Ishikawa (cell line): ENCODE measurements around the gene ABCA1.

ENCODE experiments used
- CEBPB ChIP-seq: IDR thresholded peaks from 2 replicates; pipeline ENCODE4 v1.6.1; 2012
- CREB1 ChIP-seq: IDR thresholded peaks from 2 replicates; pipeline ENCODE4 v1.6.1; 2012; ENCODE audit warnings: low read depth
- EGR1 ChIP-seq: IDR thresholded peaks from 2 replicates; pipeline ENCODE4 v1.6.1; 2012
- EP300 ChIP-seq: IDR thresholded peaks from 2 replicates; pipeline ENCODE4 v1.6.1; 2012; ENCODE audit warnings: borderline replicate concordance
- FOXM1 ChIP-seq: IDR thresholded peaks from 2 replicates; pipeline ENCODE4 v1.6.1; 2012; ENCODE audit warnings: low read depth, borderline replicate concordance
- NFIC ChIP-seq: IDR thresholded peaks from 2 replicates; pipeline ENCODE4 v1.6.1; 2012
- RAD21 ChIP-seq: IDR thresholded peaks from 2 replicates; pipeline ENCODE4 v1.6.1; 2012; ENCODE audit warnings: low read depth
- TAF1 ChIP-seq: IDR thresholded peaks from 2 replicates; pipeline ENCODE4 v1.6.1; 2012; ENCODE audit warnings: low read depth, mild to moderate bottlenecking
- TCF12 ChIP-seq: IDR thresholded peaks from 2 replicates; pipeline ENCODE4 v1.6.1; 2012; ENCODE audit warnings: low read depth
- TEAD4 ChIP-seq: IDR thresholded peaks from 2 replicates; pipeline ENCODE4 v1.6.1; 2012
- YY1 ChIP-seq: IDR thresholded peaks from 2 replicates; pipeline ENCODE4 v1.6.1; 2012; ENCODE audit warnings: low read depth
- ZBTB7A ChIP-seq: IDR thresholded peaks from 2 replicates; pipeline ENCODE4 v1.6.1; 2012; ENCODE audit warnings: low read depth
- TF ChIP-seq, protein P1 (sequence below): IDR thresholded peaks from 2 replicates; pipeline ENCODE4 v1.6.1; 2012; ENCODE audit warnings: low read depth, mild to moderate bottlenecking
- TF ChIP-seq, protein P2 (sequence below): IDR thresholded peaks from 2 replicates; pipeline ENCODE4 v1.6.1; 2012
- TF ChIP-seq, protein P3 (sequence below): IDR thresholded peaks from 2 replicates; pipeline ENCODE4 v1.6.1; 2012

The ABCA1 gene

DNA sequence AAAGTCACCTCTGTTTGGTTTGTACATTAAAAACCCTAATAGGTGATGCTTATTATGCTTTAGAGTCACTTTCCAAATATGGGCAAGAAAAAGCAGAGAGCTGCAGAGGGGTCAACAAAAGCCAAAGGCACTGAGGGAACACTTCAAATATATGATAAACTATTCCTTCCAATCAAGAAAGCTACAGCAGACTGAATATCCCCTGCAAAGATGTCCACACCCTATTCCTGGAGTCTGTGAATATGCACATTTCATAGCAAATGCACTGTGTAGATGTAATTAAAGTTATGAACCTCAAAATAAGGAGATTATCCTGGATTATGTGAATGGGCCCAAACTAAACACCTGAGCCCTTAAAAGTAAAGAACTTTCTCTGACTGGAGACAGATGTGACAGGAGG lies 74.3 kb downstream of the ABCA1 start:
- TF ChIP-seq CREB1 (no peak), CEBPB (no peak), EGR1 (no peak), RAD21 (no peak)
- TF ChIP-seq, protein P1, sequence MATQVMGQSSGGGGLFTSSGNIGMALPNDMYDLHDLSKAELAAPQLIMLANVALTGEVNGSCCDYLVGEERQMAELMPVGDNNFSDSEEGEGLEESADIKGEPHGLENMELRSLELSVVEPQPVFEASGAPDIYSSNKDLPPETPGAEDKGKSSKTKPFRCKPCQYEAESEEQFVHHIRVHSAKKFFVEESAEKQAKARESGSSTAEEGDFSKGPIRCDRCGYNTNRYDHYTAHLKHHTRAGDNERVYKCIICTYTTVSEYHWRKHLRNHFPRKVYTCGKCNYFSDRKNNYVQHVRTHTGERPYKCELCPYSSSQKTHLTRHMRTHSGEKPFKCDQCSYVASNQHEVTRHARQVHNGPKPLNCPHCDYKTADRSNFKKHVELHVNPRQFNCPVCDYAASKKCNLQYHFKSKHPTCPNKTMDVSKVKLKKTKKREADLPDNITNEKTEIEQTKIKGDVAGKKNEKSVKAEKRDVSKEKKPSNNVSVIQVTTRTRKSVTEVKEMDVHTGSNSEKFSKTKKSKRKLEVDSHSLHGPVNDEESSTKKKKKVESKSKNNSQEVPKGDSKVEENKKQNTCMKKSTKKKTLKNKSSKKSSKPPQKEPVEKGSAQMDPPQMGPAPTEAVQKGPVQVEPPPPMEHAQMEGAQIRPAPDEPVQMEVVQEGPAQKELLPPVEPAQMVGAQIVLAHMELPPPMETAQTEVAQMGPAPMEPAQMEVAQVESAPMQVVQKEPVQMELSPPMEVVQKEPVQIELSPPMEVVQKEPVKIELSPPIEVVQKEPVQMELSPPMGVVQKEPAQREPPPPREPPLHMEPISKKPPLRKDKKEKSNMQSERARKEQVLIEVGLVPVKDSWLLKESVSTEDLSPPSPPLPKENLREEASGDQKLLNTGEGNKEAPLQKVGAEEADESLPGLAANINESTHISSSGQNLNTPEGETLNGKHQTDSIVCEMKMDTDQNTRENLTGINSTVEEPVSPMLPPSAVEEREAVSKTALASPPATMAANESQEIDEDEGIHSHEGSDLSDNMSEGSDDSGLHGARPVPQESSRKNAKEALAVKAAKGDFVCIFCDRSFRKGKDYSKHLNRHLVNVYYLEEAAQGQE = no peak
- TF ChIP-seq, protein P2, sequence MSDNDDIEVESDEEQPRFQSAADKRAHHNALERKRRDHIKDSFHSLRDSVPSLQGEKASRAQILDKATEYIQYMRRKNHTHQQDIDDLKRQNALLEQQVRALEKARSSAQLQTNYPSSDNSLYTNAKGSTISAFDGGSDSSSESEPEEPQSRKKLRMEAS = no peak

DNA sequence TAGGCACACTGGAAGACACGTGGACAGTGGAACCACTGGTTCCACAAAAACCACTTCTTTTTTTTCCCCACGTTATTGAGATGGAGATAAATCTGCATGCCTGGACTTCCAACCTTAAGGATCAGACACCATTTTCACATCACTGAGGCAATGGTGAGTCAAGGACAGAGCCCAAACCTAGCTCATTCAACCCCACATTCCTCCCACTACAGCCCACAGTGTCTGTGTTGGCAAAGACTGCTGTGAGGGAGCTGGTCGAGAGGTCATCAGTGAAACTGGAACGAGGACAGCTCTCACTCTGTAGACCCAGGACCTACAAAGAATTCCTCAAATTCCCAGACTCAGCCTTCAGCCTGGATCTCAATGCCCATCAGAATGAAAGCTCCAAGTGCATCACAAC lies 74.8 kb downstream of the ABCA1 start:
- TF ChIP-seq NFIC (no peak), EGR1 (no peak), FOXM1 (no peak), CREB1 (no peak), RAD21 (no peak), YY1 (no peak), ZBTB7A (no peak), CEBPB (no peak), TEAD4 (no peak), TCF12 (no peak)
- TF ChIP-seq, protein P2 = no peak
- TF ChIP-seq, protein P1 = no peak

DNA sequence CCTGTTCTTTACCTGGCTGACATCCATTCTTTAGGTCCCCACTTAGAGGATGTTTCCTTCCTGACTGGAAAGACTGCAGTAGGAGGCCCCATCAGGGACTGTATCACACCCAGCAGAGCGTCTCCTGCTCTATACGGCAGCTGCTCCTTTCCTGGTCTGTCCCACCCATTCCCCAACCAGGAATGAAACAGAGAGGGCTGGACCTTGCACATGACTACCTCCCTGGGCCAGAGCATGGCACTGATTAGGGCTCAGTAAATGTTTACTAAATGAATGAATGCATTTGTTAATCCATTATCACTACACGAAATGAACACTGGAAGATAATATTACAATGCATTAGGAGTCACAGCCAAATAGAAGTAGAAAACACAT lies 76.4 kb downstream of the ABCA1 start:
- TF ChIP-seq, protein P2 = no peak
- TF ChIP-seq TEAD4 (no peak), YY1 (no peak), EP300 (no peak), RAD21 (no peak), CREB1 (no peak), TCF12 (no peak)

DNA sequence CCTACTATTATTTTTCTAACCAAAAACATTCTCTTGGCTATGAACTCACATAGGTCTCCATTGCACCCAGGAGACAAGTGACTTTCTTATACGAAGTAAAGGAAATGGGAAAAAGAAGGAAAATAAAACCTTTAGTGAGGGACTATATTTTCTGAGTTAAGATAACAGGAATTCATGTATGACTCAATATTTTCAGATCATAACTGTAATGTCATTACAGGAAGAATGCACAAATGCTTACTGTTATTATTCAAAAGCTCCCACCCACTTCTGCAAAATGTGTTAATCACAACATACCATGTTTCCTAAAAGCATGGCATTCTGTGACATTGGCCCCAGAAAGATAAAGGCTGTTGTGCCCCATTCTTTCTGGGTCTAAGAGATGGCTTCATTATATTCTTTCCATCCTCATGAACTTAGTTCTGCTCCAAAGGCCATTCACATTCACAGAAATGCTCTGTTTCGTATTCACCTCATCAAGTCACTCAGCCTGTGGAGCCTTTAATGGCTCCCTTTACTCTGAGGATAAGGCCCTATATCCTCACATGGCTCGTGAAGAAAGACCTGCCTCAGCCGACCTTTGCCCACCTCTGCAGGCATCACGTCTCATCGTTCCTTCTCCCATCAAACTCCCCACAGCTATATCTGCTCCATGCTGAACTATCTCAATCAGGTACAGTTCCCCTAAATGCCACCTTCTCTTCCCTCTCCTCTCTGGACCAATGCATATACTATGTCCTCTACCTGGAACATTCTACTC lies 77.0 kb downstream of the ABCA1 start:
- TF ChIP-seq NFIC (no peak), TCF12 (no peak), CEBPB (no peak), TEAD4 (no peak), TAF1 (no peak), YY1 (no peak), EP300 (no peak), ZBTB7A (no peak), RAD21 (no peak), EGR1 (no peak), FOXM1 (no peak)
- TF ChIP-seq, protein P2 = no peak
- TF ChIP-seq, protein P3, sequence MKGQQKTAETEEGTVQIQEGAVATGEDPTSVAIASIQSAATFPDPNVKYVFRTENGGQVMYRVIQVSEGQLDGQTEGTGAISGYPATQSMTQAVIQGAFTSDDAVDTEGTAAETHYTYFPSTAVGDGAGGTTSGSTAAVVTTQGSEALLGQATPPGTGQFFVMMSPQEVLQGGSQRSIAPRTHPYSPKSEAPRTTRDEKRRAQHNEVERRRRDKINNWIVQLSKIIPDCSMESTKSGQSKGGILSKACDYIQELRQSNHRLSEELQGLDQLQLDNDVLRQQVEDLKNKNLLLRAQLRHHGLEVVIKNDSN = no peak

DNA sequence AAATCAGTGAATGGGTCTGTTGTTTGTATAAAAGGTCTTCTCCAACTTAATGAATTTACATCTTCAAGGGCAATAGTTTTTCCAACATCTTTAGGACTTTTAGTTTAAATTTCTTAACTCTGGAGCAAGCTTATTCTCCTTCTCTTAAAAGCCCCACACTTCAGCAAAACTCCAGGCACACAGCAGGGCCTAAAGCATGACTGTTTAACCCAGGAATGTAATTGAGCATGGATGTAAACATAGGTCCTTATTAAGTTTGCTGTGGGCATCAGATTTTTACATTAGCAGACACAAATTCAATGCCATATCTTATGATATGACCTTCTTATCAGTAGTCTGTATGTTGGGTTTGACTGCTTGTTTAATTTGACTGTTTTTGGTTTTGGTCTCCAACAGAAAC lies 78.9 kb downstream of the ABCA1 start:
- no peak for TF ChIP-seq TEAD4
- no peak for TF ChIP-seq TAF1
- TF ChIP-seq ZBTB7A = no peak
- TF ChIP-seq EP300 = no peak
- TF ChIP-seq, protein P1 = no peak
- TF ChIP-seq, protein P2 = no peak
- TF ChIP-seq NFIC = no peak
- TF ChIP-seq FOXM1 = no peak
- TF ChIP-seq CEBPB = no peak
- TF ChIP-seq RAD21 = no peak
- TF ChIP-seq CREB1 = no peak
- no peak for TF ChIP-seq YY1
- TF ChIP-seq, protein P3 = no peak
- no peak for TF ChIP-seq EGR1
- TF ChIP-seq TCF12 = no peak
